HG02623 (cell line): ENCODE measurements around the gene ZNF697.
"Not testable (repeated sequence)": the region's sequence is repeated elsewhere in the genome, so short reads cannot be mapped to it uniquely, and the experiment has no call there.

Source experiments
- ATAC-seq: cut with Tn5 transposase; IDR thresholded peaks from one replicate; pipeline ENCODE4 v1.9.1; 2021; ENCODE audit warnings: moderate library complexity; ENCODE audit not compliant: unreplicated experiment

Gene ZNF697

DNA sequence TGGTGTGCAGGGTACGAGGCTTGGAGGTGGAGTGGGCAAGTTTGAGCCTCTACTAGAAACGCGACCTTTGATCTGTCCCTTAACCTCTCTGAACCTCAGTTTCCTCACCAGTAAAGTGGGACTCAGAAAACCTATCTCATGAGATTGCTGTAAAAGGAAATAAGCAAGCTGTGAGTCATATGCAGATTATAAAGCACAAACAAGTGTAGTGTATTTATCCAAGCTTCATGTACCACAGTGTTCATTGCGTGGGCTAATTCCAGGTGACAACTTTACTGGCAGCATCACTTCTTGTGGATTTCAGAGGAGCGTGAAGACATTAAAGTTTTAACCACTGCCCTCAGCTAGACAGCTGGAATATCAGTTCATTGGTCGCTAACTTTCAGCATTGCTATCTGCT lies 44.4 kb downstream of the ZNF697 start:
- ATAC-seq = no peak

GRCh38 chr1:119603241-119603640 lies 44.8 kb downstream of the ZNF697 start:
- not testable (repeated sequence) for ATAC-seq

- ATAC-seq = not testable (repeated sequence)
Observed at GRCh38 chr1:119602789-119603188, 45.3 kb downstream of the ZNF697 start.

DNA sequence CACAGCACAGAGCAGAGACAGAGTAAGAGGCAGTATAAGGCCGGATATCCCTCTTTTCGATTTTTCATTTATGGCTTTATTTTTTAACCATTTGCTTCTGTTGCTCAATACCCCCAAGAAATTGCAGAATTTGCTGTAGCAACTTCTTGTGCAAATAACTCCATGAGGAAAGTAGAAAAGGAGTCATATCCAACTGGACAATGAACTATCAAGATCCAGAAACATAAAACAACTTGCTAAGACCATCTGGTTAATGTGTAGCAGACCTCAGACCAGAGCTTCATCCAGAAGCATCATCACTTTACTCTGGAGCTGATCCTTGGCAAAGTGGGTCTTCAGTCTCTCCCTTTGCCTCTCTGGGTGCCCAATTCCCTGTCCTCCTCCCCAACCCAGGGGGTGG lies 45.9 kb downstream of the ZNF697 start:
- no peak for ATAC-seq

DNA sequence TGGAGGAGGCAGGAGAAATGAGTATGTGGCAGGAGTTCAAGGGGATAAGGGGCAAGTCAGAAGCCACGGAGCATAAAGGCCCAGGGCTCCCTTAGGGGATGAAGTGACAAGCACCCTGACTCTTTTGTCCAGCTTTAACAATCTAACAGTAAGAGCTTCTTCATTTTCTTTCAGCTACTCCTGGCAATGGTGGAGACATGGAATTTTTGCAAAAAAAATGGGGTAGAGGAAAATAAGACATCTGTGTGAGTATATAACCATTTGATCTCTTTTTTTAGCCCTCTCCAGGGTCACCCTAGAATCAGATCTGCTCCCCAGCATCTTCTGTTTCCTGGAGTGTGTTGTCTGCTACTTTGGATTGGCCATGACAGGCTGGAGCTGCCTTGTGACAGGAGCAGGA lies 47.1 kb downstream of the ZNF697 start:
- ATAC-seq = no peak

DNA sequence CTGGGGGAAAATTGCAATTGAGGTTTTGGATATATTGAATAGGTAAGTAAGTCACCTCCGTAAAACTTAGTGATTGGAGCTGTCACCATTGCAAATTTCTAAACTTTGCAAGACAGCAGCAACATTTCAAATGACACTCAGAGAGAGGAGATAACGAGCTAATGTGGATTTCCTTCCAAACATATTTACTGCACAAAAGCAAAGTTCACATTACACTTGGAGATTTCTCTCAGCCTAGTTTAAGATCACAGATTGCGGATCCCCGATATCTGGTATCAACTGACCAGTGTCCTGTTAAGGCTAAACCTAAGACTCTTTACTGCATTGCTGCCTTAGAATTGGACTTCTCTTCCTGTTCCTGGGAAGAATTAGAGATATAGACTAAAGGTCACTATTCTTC lies 47.5 kb downstream of the ZNF697 start:
- ATAC-seq = no peak

DNA sequence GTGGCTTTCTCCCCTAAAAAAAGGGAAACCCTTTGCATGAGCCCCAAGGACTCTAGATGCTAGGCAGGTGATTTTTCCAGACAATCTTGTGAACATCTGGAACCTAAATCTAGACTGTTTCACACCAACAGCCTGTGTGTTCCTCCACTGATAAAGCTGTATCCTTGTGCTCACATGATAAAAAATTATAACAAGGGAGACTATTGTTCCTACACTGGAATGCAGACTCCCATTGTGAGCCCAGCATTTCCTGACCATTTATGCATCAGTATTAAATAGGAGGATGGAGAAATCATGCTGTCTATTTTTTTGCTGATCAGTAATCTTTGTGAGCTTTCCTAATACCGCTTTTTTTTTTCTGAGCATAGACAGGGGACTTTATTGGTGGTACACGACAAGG lies 52.5 kb downstream of the ZNF697 start:
- ATAC-seq = no peak

- no peak for ATAC-seq
Observed at GRCh38 chr1:119595168-119595567, 52.9 kb downstream of the ZNF697 start.

GRCh38 chr1:119594376-119594775 lies 53.7 kb downstream of the ZNF697 start:
- no peak for ATAC-seq

DNA sequence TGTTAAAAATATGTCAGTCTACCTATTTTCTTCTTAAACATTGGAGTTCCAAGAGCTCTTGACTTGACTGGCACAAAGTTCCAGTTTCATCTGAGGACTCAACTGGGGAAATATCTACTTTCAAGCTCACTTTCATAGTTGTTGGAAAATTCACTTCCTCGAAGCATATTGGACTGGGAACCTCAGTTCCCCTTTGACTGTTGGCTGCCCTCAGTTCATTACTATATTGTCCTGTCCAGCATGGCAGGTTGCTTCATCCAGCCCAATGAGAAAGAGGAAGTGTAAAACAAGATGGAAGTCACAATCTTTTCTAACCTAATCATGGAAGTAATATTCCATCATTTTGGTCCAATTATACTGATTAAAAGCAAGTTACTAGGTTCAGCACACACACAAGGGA lies 54.3 kb downstream of the ZNF697 start:
- no peak for ATAC-seq

DNA sequence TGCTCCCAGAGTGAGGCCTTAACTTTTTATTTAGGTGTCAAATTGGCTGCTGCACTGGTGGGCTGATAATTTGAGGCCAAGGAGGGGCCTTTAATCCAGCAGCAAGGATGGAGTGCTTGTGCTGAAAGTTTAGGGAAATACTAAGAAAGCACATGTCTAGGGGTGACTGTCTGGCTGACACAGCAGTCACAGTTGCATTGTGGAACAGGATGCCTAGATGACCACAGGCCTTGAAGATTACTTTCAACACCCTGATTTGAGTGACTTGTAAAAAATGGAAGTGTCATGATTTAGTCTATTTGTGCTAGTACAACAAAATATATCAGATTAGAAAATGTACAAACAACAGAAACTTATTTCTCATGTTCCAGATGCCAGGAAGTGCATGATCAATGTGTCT lies 57.7 kb downstream of the ZNF697 start:
- no peak for ATAC-seq

- no peak for ATAC-seq
Observed at GRCh38 chr1:119588621-119589020, 59.4 kb downstream of the ZNF697 start.

- ATAC-seq = no peak
Observed at GRCh38 chr1:119587341-119587740, 60.7 kb downstream of the ZNF697 start.

GRCh38 chr1:119585801-119586200 lies 62.3 kb downstream of the ZNF697 start:
- ATAC-seq = not testable (repeated sequence)

GRCh38 chr1:119582801-119583200 lies 65.3 kb downstream of the ZNF697 start:
- ATAC-seq = no peak

- ATAC-seq = not testable (repeated sequence)
Observed at GRCh38 chr1:119581076-119581475, 67.0 kb downstream of the ZNF697 start.

DNA sequence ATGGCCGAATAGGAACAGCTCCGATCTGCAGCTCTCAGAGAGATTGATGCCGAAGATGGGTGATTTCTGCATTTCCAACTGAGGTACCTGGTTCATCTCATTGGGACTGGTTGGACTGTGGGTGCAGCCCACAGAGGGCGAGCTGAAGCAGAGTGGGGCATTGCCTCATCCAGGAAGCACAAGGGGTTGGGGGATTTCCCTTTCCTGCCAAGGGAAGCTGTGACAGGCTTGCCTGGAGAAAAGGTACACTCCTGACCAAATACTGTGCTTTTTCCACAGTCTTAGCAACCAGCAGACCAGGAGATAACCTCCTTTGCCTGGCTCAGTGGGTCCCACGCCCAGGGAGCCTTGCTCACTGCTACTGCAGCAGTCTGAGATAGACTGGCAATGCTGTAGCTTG lies 74.2 kb downstream of the ZNF697 start:
- no peak for ATAC-seq

DNA sequence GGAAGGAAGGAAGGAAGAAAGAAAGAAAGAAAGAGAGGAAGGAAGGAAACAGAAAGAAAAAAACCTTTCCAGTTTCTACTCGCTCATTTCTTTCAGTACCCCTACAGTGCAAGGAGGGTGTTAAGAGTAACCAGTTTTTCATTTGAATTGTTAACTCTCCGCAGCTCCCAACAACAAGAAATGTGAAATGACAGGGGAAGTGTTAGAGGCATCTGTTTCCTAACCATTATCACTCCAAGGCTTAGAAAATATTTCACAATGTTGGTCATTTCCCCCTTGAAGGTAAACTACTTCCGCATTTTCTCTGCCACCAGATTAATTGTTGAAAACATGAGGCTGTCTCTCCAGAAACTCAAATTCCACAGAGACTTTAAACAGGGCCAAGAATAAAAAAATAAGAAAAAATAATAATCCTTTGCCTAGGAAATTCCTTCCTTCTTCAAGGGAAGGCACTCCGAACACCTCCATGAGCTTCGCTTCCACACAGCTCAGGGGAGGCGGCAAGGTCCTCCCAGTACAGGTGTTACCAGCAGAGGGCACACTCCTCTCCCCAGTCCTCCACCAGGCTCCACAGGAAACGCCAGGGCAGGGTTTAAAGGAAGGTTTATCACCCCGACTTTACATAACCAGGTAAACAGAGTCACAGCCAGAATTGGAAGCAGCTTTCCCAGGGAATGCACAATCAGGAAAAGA lies 78.0 kb downstream of the ZNF697 start:
- not testable (repeated sequence) for ATAC-seq
